Astrocyte (in vitro differentiated cells and primary cell): ENCODE measurements around the gene FUT7. TPM values are rescaled to one million over a fixed set of nuclear protein-coding genes. Genes with fewer than 3 reads are reported as not detected.

Experiments used
- DNase-seq: peaks from one replicate; pipeline ENCODE4 v3.0.0-alpha.2; 2010; ENCODE audit warnings: low read depth
- FAIRE-seq: peaks from 2 replicates; lab custom pipeline; 2011; peaks lifted over from hg19 to GRCh38; lab: Jason Lieb, UNC
- H2AFZ ChIP-seq: 2 replicates; pipeline ENCODE4 v1.6.0; 2012; ENCODE audit warnings: low read depth, low read length, inconsistent platforms
- H3K27ac ChIP-seq: 2 replicates; pipeline ENCODE4 v1.5.1; 2011; ENCODE audit warnings: low read depth, low read length, inconsistent platforms
- H3K27me3 ChIP-seq: 2 replicates; pipeline ENCODE4 v1.6.0; 2011; ENCODE audit warnings: low read length, inconsistent platforms; ENCODE audit not compliant: insufficient read depth
- H3K36me3 ChIP-seq: 2 replicates; pipeline ENCODE4 v1.5.1; 2011; ENCODE audit warnings: low read length, inconsistent platforms; ENCODE audit not compliant: insufficient read depth
- H3K4me1 ChIP-seq: 2 replicates; pipeline ENCODE4 v1.5.1; 2011; ENCODE audit warnings: low read length, inconsistent platforms; ENCODE audit not compliant: insufficient read depth
- H3K4me2 ChIP-seq: 2 replicates; pipeline ENCODE4 v1.6.0; 2012; ENCODE audit warnings: low read length, inconsistent platforms
- H3K4me3 ChIP-seq: 2 replicates; pipeline ENCODE4 v1.5.1; 2011; ENCODE audit warnings: low read depth, mild to moderate bottlenecking, low read length, inconsistent platforms; ENCODE audit not compliant: insufficient read depth
- H3K79me2 ChIP-seq: 2 replicates; pipeline ENCODE4 v1.6.0; 2012; ENCODE audit warnings: mild to moderate bottlenecking, low read length, inconsistent platforms; ENCODE audit not compliant: insufficient read depth
- H3K9ac ChIP-seq: 2 replicates; pipeline ENCODE4 v1.6.0; 2012; ENCODE audit warnings: mild to moderate bottlenecking, low read length, inconsistent platforms
- H3K9me3 ChIP-seq: 2 replicates; pipeline ENCODE4 v1.5.1; 2012; ENCODE audit warnings: low read depth, mild to moderate bottlenecking, low read length, inconsistent platforms; ENCODE audit not compliant: insufficient read depth
- H4K20me1 ChIP-seq: 2 replicates; pipeline ENCODE4 v1.6.0; 2012; ENCODE audit warnings: low read length, inconsistent platforms; ENCODE audit not compliant: insufficient read depth
- H3K27ac Mint-ChIP-seq: one replicate; pipeline ENCODE4 v1.8.0; 2021; ENCODE audit warnings: mild to moderate bottlenecking, mixed read lengths; ENCODE audit not compliant: unreplicated experiment
- H3K27me3 Mint-ChIP-seq: one replicate; pipeline ENCODE4 v1.8.0; 2021; ENCODE audit warnings: low read depth, mixed read lengths; ENCODE audit not compliant: unreplicated experiment
- H3K36me3 Mint-ChIP-seq: one replicate; pipeline ENCODE4 v1.8.0; 2021; ENCODE audit warnings: low read depth, mixed read lengths; ENCODE audit not compliant: unreplicated experiment
- H3K4me1 Mint-ChIP-seq: one replicate; pipeline ENCODE4 v1.8.0; 2021; ENCODE audit warnings: low read depth, mixed read lengths; ENCODE audit not compliant: unreplicated experiment
- H3K4me3 Mint-ChIP-seq: one replicate; pipeline ENCODE4 v1.8.0; 2021; ENCODE audit warnings: mild to moderate bottlenecking, moderate library complexity, mixed read lengths; ENCODE audit not compliant: unreplicated experiment
- H3K9me3 Mint-ChIP-seq: one replicate; pipeline ENCODE4 v1.8.0; 2021; ENCODE audit warnings: mild to moderate bottlenecking, mixed read lengths; ENCODE audit not compliant: unreplicated experiment
- CTCF ChIP-seq: IDR thresholded peaks from 2 replicates; pipeline ENCODE4 v1.5.1; 2011; ENCODE audit warnings: low read depth, mild to moderate bottlenecking, inconsistent platforms, low read length, moderate library complexity; ENCODE audit not compliant: insufficient read depth
- EZH2 ChIP-seq: IDR thresholded peaks from 2 replicates; pipeline ENCODE4 v1.6.1; 2012; ENCODE audit warnings: mild to moderate bottlenecking, low read length, inconsistent platforms; ENCODE audit not compliant: insufficient read depth
- total RNA-seq: library from RNA; stranded (reverse); gene quantifications from 2 replicates; pipeline ENCODE4 v1.2.1, GENCODE V29; 2021

Gene FUT7
- total RNA-seq, 1 donor from 2014 or later = not detected

- H3K9me3 ChIP-seq = no peaks in the 10 kb centered on the region
- no peak within 1 kb of the TSS for H3K27ac ChIP-seq
- Mint-ChIP-seq H3K4me3 (peak within 1 kb of the TSS; percentile 84), H3K27ac (no peak within 1 kb of the TSS), H3K9me3 (no peaks in the 10 kb centered on the region), H3K36me3 (no peaks in the 10 kb centered on the region), H3K4me1 (no peaks in the 10 kb centered on the region), H3K27me3 (peaks cover 6% of the 10 kb centered on the region)
- peak within 1 kb of the TSS; percentile 48 for H3K9ac ChIP-seq
- H4K20me1 ChIP-seq = peaks cover 29% of the 10 kb centered on the region
- TF ChIP-seq CTCF (no peak), EZH2 (peak; percentile 32)
- FAIRE-seq = no peak
- H3K79me2 ChIP-seq = no peaks in the 10 kb centered on the region
- peak within 1 kb of the TSS; percentile 90 for H3K4me2 ChIP-seq
- H3K4me1 ChIP-seq = peaks cover 15% of the 10 kb centered on the region
- DNase-seq = no peak
- H3K4me3 ChIP-seq = peak within 1 kb of the TSS; percentile 50
- H3K36me3 ChIP-seq = no peaks in the 10 kb centered on the region
- H2AFZ ChIP-seq = peak within 1 kb of the TSS; percentile 66
- no peaks in the 10 kb centered on the region for H3K27me3 ChIP-seq
These were observed 4.3 kb downstream of the FUT7 start, which contains the start of gene ABCA2 for GRCh38 chr9:137027369-137028262. TSS of gene ABCA2 (minus strand) at chr9:137028237. CDS start at chr9:137028140, 97 bp downstream.

GRCh38 chr9:137026828-137027227 is 5.1 kb downstream of the FUT7 start:
- Histone ChIP-seq H3K4me1 (peaks cover 15% of the 10 kb centered on the region), H3K4me2 (peak overlapping the region; percentile 84), H3K79me2 (no peaks in the 10 kb centered on the region), H3K36me3 (no peaks in the 10 kb centered on the region), H3K27ac (no peak overlapping the region), H3K27me3 (no peaks in the 10 kb centered on the region), H3K4me3 (no peak overlapping the region), H3K9ac (no peak overlapping the region), H3K9me3 (no peaks in the 10 kb centered on the region), H2AFZ (no peak overlapping the region), H4K20me1 (peaks cover 29% of the 10 kb centered on the region)
- Mint-ChIP-seq H3K4me3 (peak overlapping the region; percentile 84), H3K27me3 (peaks cover 3% of the 10 kb centered on the region), H3K27ac (no peak overlapping the region), H3K9me3 (no peaks in the 10 kb centered on the region), H3K4me1 (no peaks in the 10 kb centered on the region), H3K36me3 (no peaks in the 10 kb centered on the region)
- FAIRE-seq (no peak), DNase-seq (no peak)
- TF ChIP-seq EZH2 = no peak
- TF ChIP-seq CTCF = no peak

- TF ChIP-seq CTCF = no peak
- TF ChIP-seq EZH2 = no peak
- Histone ChIP-seq H4K20me1 (peaks cover 29% of the 10 kb centered on the region), H3K27ac (no peak overlapping the region), H3K4me2 (no peak overlapping the region), H3K9ac (no peak overlapping the region), H3K4me1 (peaks cover 15% of the 10 kb centered on the region), H3K79me2 (no peaks in the 10 kb centered on the region), H3K4me3 (no peak overlapping the region), H3K36me3 (no peaks in the 10 kb centered on the region), H3K27me3 (no peaks in the 10 kb centered on the region), H2AFZ (no peak overlapping the region), H3K9me3 (no peaks in the 10 kb centered on the region)
- Mint-ChIP-seq H3K4me1 (no peaks in the 10 kb centered on the region), H3K36me3 (no peaks in the 10 kb centered on the region), H3K4me3 (no peak overlapping the region), H3K9me3 (no peaks in the 10 kb centered on the region), H3K27me3 (peaks cover 3% of the 10 kb centered on the region), H3K27ac (no peak overlapping the region)
- no peak for FAIRE-seq
- DNase-seq = no peak
These were observed 5.5 kb downstream of the FUT7 start for GRCh38 chr9:137026384-137026783.
